DMS79 treated with DMSO at 0.1 percent for 48 hours (cell line): ENCODE measurements around the gene FARS2.

Experiments used
- DNase-seq: peaks from one replicate; lab custom pipeline; 2025; lab: John Stamatoyannopoulos, UW

Gene FARS2

GRCh38 chr6:5695260-5696245 lies 434.2 kb downstream of the FARS2 start:
- DNase-seq, result no peak

GRCh38 chr6:5697508-5697907 lies 436.2 kb downstream of the FARS2 start:
- no peak for DNase-seq

- no peak for DNase-seq
Measured at GRCh38 chr6:5698318-5698717, 437.0 kb downstream of the FARS2 start.

- peak; percentile 26 for DNase-seq
Measured at GRCh38 chr6:5699064-5699463, 437.8 kb downstream of the FARS2 start.

- no peak for DNase-seq
Measured at GRCh38 chr6:5701174-5701573, 439.9 kb downstream of the FARS2 start.

- no peak for DNase-seq
Measured at GRCh38 chr6:5704708-5705107, 443.4 kb downstream of the FARS2 start.

GRCh38 chr6:5705252-5705651 lies 443.9 kb downstream of the FARS2 start:
- DNase-seq, result no peak

- no peak for DNase-seq
Measured at GRCh38 chr6:5706124-5707033, 445.1 kb downstream of the FARS2 start.

GRCh38 chr6:5707281-5708045 lies 446.1 kb downstream of the FARS2 start:
- no peak for DNase-seq

- DNase-seq, result no peak
Measured at GRCh38 chr6:5710516-5710915, 449.2 kb downstream of the FARS2 start.

- no peak for DNase-seq
Measured at GRCh38 chr6:5710936-5711335, 449.6 kb downstream of the FARS2 start.

- DNase-seq, result peak; percentile 5
Measured at GRCh38 chr6:5712349-5713215, 451.3 kb downstream of the FARS2 start.

- DNase-seq, result no peak
Measured at GRCh38 chr6:5713519-5713918, 452.2 kb downstream of the FARS2 start.

- peak; percentile 29 for DNase-seq
Measured at GRCh38 chr6:5718231-5718947, 457.1 kb downstream of the FARS2 start.

- no peak for DNase-seq
Measured at GRCh38 chr6:5723841-5724691, 462.8 kb downstream of the FARS2 start.

- DNase-seq, result no peak
Measured at GRCh38 chr6:5724911-5725310, 463.6 kb downstream of the FARS2 start.

- DNase-seq, result no peak
Measured at GRCh38 chr6:5726976-5727718, 465.8 kb downstream of the FARS2 start.

GRCh38 chr6:5728351-5729079 lies 467.2 kb downstream of the FARS2 start:
- DNase-seq, result no peak
